OCI-LY7 (cell line): ENCODE results near the gene CDC6. TPM values are rescaled to one million over a fixed set of nuclear protein-coding genes. Genes with fewer than 3 reads are reported as not detected.

Source experiments
- BruUV-seq: library from RNA; stranded (reverse); fragments of 400-500 nt; replicated peaks from 2 replicates; lab custom pipeline; 2021; lab: Mats Ljungman, UMichigan
- CTCF ChIA-PET: fragments of 300-600 bp; sonication (Branson Sonifier 250); formaldehyde crosslinking; loops from one replicate; lab custom pipeline; 2022; ENCODE audit warnings: antibody characterized with exemption; ENCODE audit not compliant: unreplicated experiment; lab: Charles Lee
- POLR2A ChIA-PET: fragments of 300-600 bp; sonication (Branson Sonifier 250); formaldehyde crosslinking; loops from one replicate; lab custom pipeline; 2022; ENCODE audit warnings: antibody characterized with exemption; lab: Charles Lee
- DNase-seq: peaks from one replicate; pipeline ENCODE4 v3.0.0-alpha.2; 2015; ENCODE audit warnings: low spot score
- H2AFZ ChIP-seq: fragments of 200-600 bp; sonication (generic), shearing (Covaris generic); 2 replicates; pipeline ENCODE4 v1.6.1; 2014; ENCODE audit warnings: mild to moderate bottlenecking, antibody characterized with exemption, low read length, moderate library complexity
- H3K27ac ChIP-seq: fragments of 200-600 bp; sonication (generic); 2 replicates; pipeline ENCODE4 v1.5.1; 2014; ENCODE audit warnings: mixed run types, low read depth, mild to moderate bottlenecking, moderate library complexity, low read length, inconsistent platforms; ENCODE audit not compliant: poor library complexity, severe bottlenecking
- H3K36me3 ChIP-seq: fragments of 200-600 bp; sonication (generic); 2 replicates; pipeline ENCODE4 v1.6.1; 2014; ENCODE audit warnings: mild to moderate bottlenecking, antibody characterized with exemption, low read length, moderate library complexity, mixed read lengths; ENCODE audit not compliant: insufficient read depth
- H3K4me1 ChIP-seq: fragments of 200-600 bp; sonication (generic); 2 replicates; pipeline ENCODE4 v1.5.1; 2014; ENCODE audit warnings: mild to moderate bottlenecking, low read length; ENCODE audit not compliant: insufficient read depth, poor library complexity, severe bottlenecking
- H3K4me2 ChIP-seq: fragments of 200-600 bp; sonication (generic); 2 replicates; pipeline ENCODE4 v1.6.1; 2014; ENCODE audit warnings: mild to moderate bottlenecking, low read length
- H3K4me3 ChIP-seq: fragments of 200-600 bp; sonication (generic); 2 replicates; pipeline ENCODE4 v1.5.1; 2014; ENCODE audit warnings: mild to moderate bottlenecking, low read depth, low read length; ENCODE audit not compliant: poor library complexity, severe bottlenecking
- H3K79me2 ChIP-seq: fragments of 200-600 bp; sonication (generic); 2 replicates; pipeline ENCODE4 v1.6.1; 2016; ENCODE audit warnings: low read depth, mild to moderate bottlenecking, low read length, moderate library complexity, mixed read lengths; ENCODE audit not compliant: insufficient read depth
- H3K9me2 ChIP-seq: fragments of 200-600 bp; sonication (generic); 2 replicates; pipeline ENCODE4 v1.6.1; 2016; ENCODE audit warnings: mild to moderate bottlenecking, low read length, mixed read lengths; ENCODE audit not compliant: insufficient read depth
- H3K9me3 ChIP-seq: fragments of 200-600 bp; sonication (generic); 2 replicates; pipeline ENCODE4 v1.6.1; 2014; ENCODE audit warnings: mild to moderate bottlenecking, mixed run types, low read length, mixed read lengths
- H4K20me1 ChIP-seq: fragments of 200-600 bp; sonication (generic); 2 replicates; pipeline ENCODE4 v1.6.1; 2014; ENCODE audit warnings: mild to moderate bottlenecking, antibody characterized with exemption, low read length, moderate library complexity, mixed read lengths; ENCODE audit not compliant: insufficient read depth
- CTCF ChIP-seq: fragments of 200-600 bp; sonication (generic); conservative IDR thresholded peaks from 2 replicates; pipeline ENCODE4 v1.5.1; 2014; ENCODE audit warnings: mild to moderate bottlenecking, antibody characterized with exemption, low read length, moderate library complexity, mixed read lengths
- EZH2phosphoT487 ChIP-seq: fragments of 200-600 bp; sonication (generic); IDR thresholded peaks from 2 replicates; pipeline ENCODE4 v1.6.1; 2018; ENCODE audit warnings: low read depth, borderline replicate concordance, mild to moderate bottlenecking, mixed run types, antibody characterized with exemption, low read length, moderate library complexity, mixed read lengths
- intact Hi-C: fragments of 100-400 bp; cut with micrococcal nuclease; formaldehyde crosslinking; loops from one replicate; pipeline ENCODE4 v1.10.0; 2022; ENCODE audit not compliant: unreplicated experiment
- total RNA-seq, 2 experiments: library from RNA; depleted of rRNA in 1 of 2; stranded (reverse); fragments of >200 nt in 1 of 2; shearing (Covaris generic) in 1 of 2; gene quantifications; 2 replicates each; pipeline ENCODE4 v1.2.3, GENCODE V29; 2014 to 2022

CDC6 gene
- total RNA-seq, 2 experiments from 2014 or later: 75.2 to 132 TPM

DNA sequence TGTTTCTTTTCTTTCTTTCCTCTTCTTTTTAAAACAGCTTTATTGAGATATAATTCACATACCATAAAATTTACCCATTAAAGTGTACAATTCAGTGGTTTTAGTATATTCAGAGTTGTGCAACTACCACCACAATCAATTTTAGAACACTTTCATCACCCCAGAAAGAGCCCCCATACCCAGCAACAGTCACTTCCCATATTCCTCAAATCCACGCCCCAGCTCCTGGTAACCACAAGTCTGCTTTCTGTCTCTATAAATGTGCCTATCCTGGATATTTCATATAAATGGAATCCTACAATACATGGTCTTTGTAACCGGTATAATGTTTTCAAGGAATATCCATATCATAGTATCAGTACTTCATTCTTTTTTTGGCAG is 40.7 kb downstream of the CDC6 start:
- TF ChIP-seq CTCF: no peak
- TF ChIP-seq EZH2phosphoT487: no peak
- Histone ChIP-seq H3K27ac (no peak overlapping the region), H3K4me2 (no peak overlapping the region), H4K20me1 (peaks cover 14% of the 10 kb centered on the region; the same call in 1 of the 2 replicates), H3K4me1 (peaks cover 53% of the 10 kb centered on the region), H3K9me3 (no peaks in the 10 kb centered on the region), H3K9me2 (no peaks in the 10 kb centered on the region), H3K36me3 (no peaks in the 10 kb centered on the region), H3K79me2 (no peaks in the 10 kb centered on the region), H2AFZ (no peak overlapping the region), H3K4me3 (no peak overlapping the region)
- ChIA-PET POLR2A (interaction anchor here (0.7 to 2.9 kb wide), 5 partner anchors 11 to 112 kb away, joined by 3 to 13 read pairs (median 4); no protein-coding TSS in a partner anchor), CTCF (no interaction called here)
- intact Hi-C loops: no loop called here
- BruUV-seq: no TSS peak
- DNase-seq: no peak

DNA sequence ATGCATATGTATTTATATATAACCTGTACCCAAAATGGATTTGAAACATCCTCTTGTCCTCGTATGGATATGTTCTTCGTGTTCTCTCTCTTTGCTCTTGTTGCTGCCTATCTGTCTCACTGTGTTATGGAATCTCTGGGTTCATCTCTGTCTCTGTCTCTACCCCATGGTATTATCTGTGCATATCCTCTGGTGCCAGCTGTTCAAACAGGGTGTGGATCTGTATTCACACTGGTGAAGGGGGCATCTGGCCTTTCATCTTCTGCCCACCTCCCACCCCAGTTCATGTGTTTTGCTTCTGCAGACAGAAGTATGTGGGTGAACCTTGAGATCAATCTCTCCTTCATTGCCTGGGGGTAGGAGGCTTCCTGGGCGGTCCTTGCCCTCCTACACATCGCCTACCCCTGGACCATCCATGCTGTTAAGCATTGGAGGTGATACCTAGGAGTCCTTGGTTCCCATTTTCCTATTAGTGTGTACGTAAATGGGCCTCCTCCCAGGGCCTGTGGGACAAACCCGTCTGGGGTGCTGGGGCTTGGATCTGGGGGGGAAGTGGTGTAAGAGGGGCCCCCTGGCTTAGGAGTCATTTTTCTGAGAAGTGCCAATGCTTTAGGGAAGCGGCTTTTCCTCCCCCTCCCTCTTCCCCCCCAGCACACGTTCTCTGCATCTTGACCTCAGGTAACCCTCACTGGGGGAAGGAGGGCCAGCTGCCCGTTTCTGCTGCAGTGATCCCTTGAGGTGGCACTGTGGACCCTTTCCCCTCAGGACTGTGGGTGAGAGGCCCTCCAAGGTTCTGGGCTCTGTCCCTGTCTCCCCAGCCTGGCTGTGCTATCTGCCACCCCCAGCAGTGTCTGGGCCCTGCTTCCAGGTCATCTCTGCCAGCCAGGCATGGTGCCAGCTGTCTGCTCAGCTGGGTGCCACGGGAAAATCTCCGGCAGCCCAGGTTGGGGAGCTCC is 42.4 kb downstream of the CDC6 start:
- Histone ChIP-seq H3K4me3 (no peak overlapping the region), H3K36me3 (no peaks in the 10 kb centered on the region), H3K79me2 (no peaks in the 10 kb centered on the region), H4K20me1 (peaks cover 14% of the 10 kb centered on the region; the same call in 1 of the 2 replicates), H3K4me2 (no peak overlapping the region), H3K9me2 (no peaks in the 10 kb centered on the region), H3K9me3 (no peaks in the 10 kb centered on the region), H3K27ac (no peak overlapping the region), H3K4me1 (peaks cover 37% of the 10 kb centered on the region), H2AFZ (no peak overlapping the region)
- CTCF ChIA-PET: no interaction called here
- intact Hi-C loops: no loop called here
- no peak for DNase-seq
- POLR2A ChIA-PET: no interaction called here
- no TSS peak for BruUV-seq
- no peak for TF ChIP-seq CTCF
- TF ChIP-seq EZH2phosphoT487: no peak
